H1 (cell line): ENCODE data around the gene PLTP. TPM values are rescaled to one million over a fixed set of nuclear protein-coding genes. Genes with fewer than 3 reads are reported as not detected.

ENCODE experiments used
- CTCF ChIA-PET: fragments of 300-600 bp; sonication (Branson Sonifier 250); formaldehyde crosslinking; loops from one replicate; lab custom pipeline; 2021; ENCODE audit not compliant: partially characterized antibody; lab: Charles Lee
- POLR2A ChIA-PET: fragments of 300-600 bp; sonication (Branson Sonifier 250); formaldehyde crosslinking; loops from one replicate; lab custom pipeline; 2021; ENCODE audit warnings: inconsistent platforms; ENCODE audit not compliant: partially characterized antibody; lab: Charles Lee
- DNase-seq, 2 experiments: peaks; one replicate each; pipeline versions ENCODE4 v3.0.0 to v3.0.0-alpha.2; 2010 to 2022; ENCODE audit warnings: low spot score in 2 of 2, low read depth in 1 of 2, mixed read lengths in 1 of 2
- FAIRE-seq: peaks from 2 replicates; lab custom pipeline; 2011; peaks lifted over from hg19 to GRCh38; lab: Jason Lieb, UNC
- H2AFZ ChIP-seq: 2 replicates; pipeline ENCODE4 v1.8.1; 2012; ENCODE audit warnings: low read length, inconsistent platforms
- H2AK5ac ChIP-seq: 2 replicates; pipeline ENCODE4 v1.6.1; 2013; ENCODE audit warnings: low read depth, low read length
- H2BK120ac ChIP-seq: replicated peaks from 2 replicates; pipeline ENCODE3; 2013; ENCODE audit warnings: low read depth, low read length, inconsistent platforms
- H2BK12ac ChIP-seq: 2 replicates; pipeline ENCODE4 v1.6.1; 2013; ENCODE audit warnings: low read depth, low read length
- H2BK15ac ChIP-seq: 2 replicates; pipeline ENCODE4 v1.6.1; 2013; ENCODE audit warnings: low read length
- H2BK20ac ChIP-seq: 2 replicates; pipeline ENCODE4 v1.6.1; 2013; ENCODE audit warnings: low read length
- H2BK5ac ChIP-seq: 2 replicates; pipeline ENCODE4 v1.6.1; 2013; ENCODE audit warnings: low read depth, low read length
- H3K14ac ChIP-seq: 2 replicates; pipeline ENCODE4 v1.6.1; 2013; ENCODE audit warnings: inconsistent platforms; ENCODE audit not compliant: insufficient read length
- H3K18ac ChIP-seq: 2 replicates; pipeline ENCODE4 v1.6.1; 2013; ENCODE audit warnings: low read length; ENCODE audit errors: extremely low read depth
- H3K23ac ChIP-seq: 2 replicates; pipeline ENCODE4 v1.6.1; 2013; ENCODE audit warnings: inconsistent platforms; ENCODE audit not compliant: insufficient read length
- H3K23me2 ChIP-seq: 2 replicates; pipeline ENCODE4 v1.6.1; 2013; ENCODE audit warnings: low read depth, low read length
- H3K27ac ChIP-seq: 2 replicates; pipeline ENCODE4 v1.6.1; 2011; ENCODE audit warnings: low read depth, low read length, inconsistent platforms
- H3K27me3 ChIP-seq, 4 experiments: replicated peaks in 1 of 4; 1 replicate in 1 of 4; 2 replicates in 3 of 4; pipeline versions ENCODE4 v1.6.1 to v1.8.1; 2011 to 2013; ENCODE audit warnings: low read length in 3 of 4, mild to moderate bottlenecking in 3 of 4, inconsistent platforms in 2 of 4, mixed read lengths in 2 of 4, moderate library complexity in 1 of 4; ENCODE audit not compliant: control insufficient read depth in 3 of 4, insufficient read depth in 3 of 4; ENCODE audit errors: extremely low read depth in 1 of 4
- H3K36me3 ChIP-seq, 4 experiments: 2 replicates each; pipeline versions ENCODE4 v1.6.1 to v1.8.1; 2011 to 2013; ENCODE audit warnings: mild to moderate bottlenecking in 4 of 4, low read length in 3 of 4, moderate library complexity in 2 of 4, control low read depth in 1 of 4, inconsistent platforms in 1 of 4; ENCODE audit not compliant: insufficient read depth in 4 of 4, control insufficient read depth in 2 of 4
- H3K4ac ChIP-seq: replicated peaks from 2 replicates; pipeline ENCODE3; 2013; ENCODE audit warnings: low read length, low read depth, mixed read lengths, inconsistent platforms; ENCODE audit not compliant: insufficient read length
- H3K4me1 ChIP-seq, 4 experiments: replicated peaks in 1 of 4; 1 replicate in 1 of 4; 2 replicates in 3 of 4; pipeline versions ENCODE4 v1.6.1 to v1.8.1; 2011 to 2013; ENCODE audit warnings: low read length in 3 of 4, inconsistent platforms in 2 of 4, mixed read lengths in 1 of 4; ENCODE audit not compliant: insufficient read depth in 4 of 4, control insufficient read depth in 3 of 4
- H3K4me2 ChIP-seq, 2 experiments: 2 replicates each; pipeline versions ENCODE4 v1.6.1 to v1.8.1; 2011 to 2013; ENCODE audit warnings: low read depth in 2 of 2, low read length in 2 of 2, control low read depth in 1 of 2, inconsistent platforms in 1 of 2, mild to moderate bottlenecking in 1 of 2; ENCODE audit not compliant: insufficient read depth in 1 of 2
- H3K4me3 ChIP-seq, 4 experiments: fragments of 200-600, 300-600 bp in 1 of 4; sonication (generic), shearing (Covaris generic), sonication (Bioruptor Twin) in 1 of 4; 2 replicates each; pipeline versions ENCODE4 v1.5.1 to v1.8.1; 2011 to 2016; ENCODE audit warnings: low read length in 4 of 4, low read depth in 3 of 4, control low read depth in 2 of 4, inconsistent platforms in 2 of 4, mild to moderate bottlenecking in 2 of 4, mixed read lengths in 1 of 4, moderate library complexity in 1 of 4; ENCODE audit not compliant: insufficient read depth in 2 of 4; ENCODE audit errors: extremely low read depth in 1 of 4
- H3K56ac ChIP-seq: replicated peaks from 2 replicates; pipeline ENCODE3; 2013; ENCODE audit warnings: low read depth, mild to moderate bottlenecking, mixed read lengths, low read length, inconsistent platforms; ENCODE audit not compliant: insufficient read length
- H3K79me1 ChIP-seq: 2 replicates; pipeline ENCODE4 v1.6.1; 2013; ENCODE audit warnings: low read depth, low read length, control low read depth
- H3K79me2 ChIP-seq, 2 experiments: 2 replicates each; pipeline versions ENCODE4 v1.6.1 to v1.8.1; 2012 to 2013; ENCODE audit warnings: low read length in 2 of 2, mild to moderate bottlenecking in 2 of 2, inconsistent platforms in 1 of 2; ENCODE audit not compliant: insufficient read depth in 2 of 2, control insufficient read depth in 1 of 2
- H3K9ac ChIP-seq, 4 experiments: replicated peaks in 1 of 4; 1 replicate in 1 of 4; 2 replicates in 3 of 4; pipeline versions ENCODE4 v1.6.1 to v1.8.1; 2011 to 2013; ENCODE audit warnings: low read depth in 3 of 4, low read length in 3 of 4, control low read depth in 2 of 4, mild to moderate bottlenecking in 2 of 4, moderate library complexity in 2 of 4, inconsistent platforms in 1 of 4; ENCODE audit errors: extremely low read depth in 1 of 4
- H3K9me3 ChIP-seq, 2 experiments: 2 replicates each; pipeline versions ENCODE4 v1.6.1 to v1.8.1; 2012 to 2013; ENCODE audit warnings: mild to moderate bottlenecking in 2 of 2, moderate library complexity in 2 of 2, control low read depth in 1 of 2, inconsistent platforms in 1 of 2, low read depth in 1 of 2, low read length in 1 of 2, mixed read lengths in 1 of 2; ENCODE audit not compliant: insufficient read depth in 2 of 2
- H4K20me1 ChIP-seq, 2 experiments: replicated peaks in 1 of 2; 2 replicates each; pipeline versions ENCODE3 to v1.8.1; 2011 to 2013; ENCODE audit warnings: inconsistent platforms in 2 of 2, low read length in 2 of 2, mild to moderate bottlenecking in 1 of 2; ENCODE audit not compliant: insufficient read depth in 2 of 2, control insufficient read depth in 1 of 2
- H4K5ac ChIP-seq: 2 replicates; pipeline ENCODE4 v1.6.1; 2013; ENCODE audit warnings: low read length, low read depth, mixed read lengths, inconsistent platforms; ENCODE audit not compliant: insufficient read length
- H4K8ac ChIP-seq: 2 replicates; pipeline ENCODE4 v1.8.0; 2013; ENCODE audit warnings: mild to moderate bottlenecking, moderate library complexity, low read length, inconsistent platforms; ENCODE audit not compliant: insufficient read depth; ENCODE audit errors: extremely low read depth
- H4K91ac ChIP-seq: replicated peaks from 2 replicates; pipeline ENCODE3; 2013; ENCODE audit warnings: low read length, mixed read lengths, inconsistent platforms; ENCODE audit not compliant: insufficient read length
- CHD2 ChIP-seq: IDR thresholded peaks from 2 replicates; pipeline ENCODE4 v1.6.1; 2012; ENCODE audit warnings: low read length, improper control_type of control experiment
- JUND ChIP-seq: IDR thresholded peaks from 2 replicates; pipeline ENCODE4 v1.6.1; 2011; ENCODE audit warnings: mild to moderate bottlenecking, improper control_type of control experiment, low read length
- MAFK ChIP-seq: IDR thresholded peaks from 2 replicates; pipeline ENCODE4 v1.6.1; 2012; ENCODE audit warnings: low read depth, mild to moderate bottlenecking, improper control_type of control experiment, low read length
- RXRA ChIP-seq: IDR thresholded peaks from 2 replicates; pipeline ENCODE4 v1.6.1; 2011; ENCODE audit warnings: low read depth, mild to moderate bottlenecking, low read length, moderate library complexity; ENCODE audit not compliant: insufficient read depth
- SIN3A ChIP-seq, 2 experiments: IDR thresholded peaks in 1 of 2; conservative IDR thresholded peaks in 1 of 2; 2 replicates each; pipeline ENCODE4 v1.6.1; 2011 to 2012; ENCODE audit warnings: low read length in 2 of 2, improper control_type of control experiment in 1 of 2, low read depth in 1 of 2, mild to moderate bottlenecking in 1 of 2
- SIX5 ChIP-seq: IDR thresholded peaks from 2 replicates; pipeline ENCODE4 v1.6.1; 2011; ENCODE audit warnings: mild to moderate bottlenecking, low read depth, low read length
- SP2 ChIP-seq: IDR thresholded peaks from 2 replicates; pipeline ENCODE4 v1.6.1; 2012; ENCODE audit warnings: mild to moderate bottlenecking, low read length, inconsistent platforms
- SP4 ChIP-seq: IDR thresholded peaks from 2 replicates; pipeline ENCODE4 v1.6.1; 2012; ENCODE audit warnings: low read length, inconsistent platforms
- YY1 ChIP-seq: IDR thresholded peaks from 2 replicates; pipeline ENCODE4 v1.6.1; 2011; ENCODE audit warnings: low read depth, mild to moderate bottlenecking, low read length
- WGBS, 2 experiments: shearing (Covaris generic) in 1 of 2; methylation state at CpG; one replicate each; pipeline versions ENCODE4 v1.1.6 to v1.1.7; 2013 to 2015; ENCODE audit warnings: low lambda C conversion rate in 2 of 2, mixed read lengths in 2 of 2, inconsistent platforms in 1 of 2, low coverage in 1 of 2, missing lambda C conversion rate in 1 of 2; ENCODE audit not compliant: insufficient replicate concordance in 2 of 2, insufficient coverage in 1 of 2, insufficient read length in 1 of 2; ENCODE audit errors: extremely low coverage in 1 of 2, missing lambda C conversion rate in 1 of 2; 5-methylcytosine and 5-hydroxymethylcytosine counted together
- polyA plus RNA-seq, 7 experiments: library from polyadenylated mRNA; depleted of rRNA in 3 of 7; stranded (reverse) in 5 of 7; unstranded in 2 of 7; fragments of >200 nt in 5 of 7; fragments of 200-250 nt in 2 of 7; gene quantifications; 1 replicate in 5 of 7; 2 replicates in 1 of 7; 4 replicates in 1 of 7; pipeline versions ENCODE4 v1.2.1 to v1.2.3, GENCODE V29; 2011 to 2013; ENCODE audit warnings: missing spikeins in 2 of 7, mixed read lengths in 2 of 7
- total RNA-seq: library from RNA; stranded (reverse); fragmentation: NEBNext Ultra II Directional; extraction: Animal tissue kit (Norgen Biotek cat#: 25700); gene quantifications from 2 replicates; pipeline ENCODE4 v1.2.1, GENCODE V29; 2021

PLTP gene
- total and polyA plus RNA-seq, 2 of the 8 experiments (the other 6 are each of a cell fraction or from before 2014, with no cell fraction given): 120 to 194 TPM

DNA sequence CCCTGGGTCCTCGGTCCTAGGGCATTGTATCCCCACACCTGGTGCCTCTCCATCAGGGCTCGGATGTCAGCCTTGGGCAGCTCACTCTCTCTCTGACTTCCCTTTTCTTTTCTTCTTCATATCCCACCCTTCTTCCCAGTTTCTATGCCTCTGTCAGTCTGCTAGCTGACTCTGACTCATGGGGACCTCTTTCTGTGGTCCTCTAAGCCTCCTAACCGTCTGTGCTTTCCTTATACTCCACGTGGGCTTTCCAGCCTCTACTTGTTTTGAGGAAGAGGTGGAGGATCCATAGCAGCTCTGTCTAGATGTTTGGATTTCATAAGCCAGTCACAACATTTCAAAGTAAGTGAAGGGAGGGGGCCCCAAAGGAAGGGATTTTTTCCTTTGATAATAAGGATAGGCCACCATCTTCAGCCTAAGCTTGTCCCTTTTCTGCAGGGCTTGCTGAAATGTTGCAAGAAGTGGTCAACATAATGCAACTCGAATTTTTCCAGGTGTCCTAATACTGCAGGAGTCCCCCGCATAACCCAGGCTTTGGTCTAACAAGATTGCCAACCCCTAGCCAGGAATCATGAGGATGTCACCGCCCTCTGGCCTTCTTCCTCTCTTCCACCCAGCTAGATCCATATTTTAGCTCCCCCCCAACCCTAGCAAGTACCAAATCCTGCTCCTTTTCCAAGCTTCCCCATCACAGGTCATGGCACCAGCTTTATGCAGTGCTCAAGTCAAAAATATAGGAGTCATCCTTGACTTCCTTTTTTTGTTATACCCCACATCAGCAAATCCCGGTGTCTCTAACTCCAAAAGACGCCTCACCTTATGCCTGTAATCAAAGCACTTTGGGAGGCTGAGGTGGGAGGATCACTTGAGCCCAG lies 8.7 kb upstream of the PLTP start:
- H3K36me3 ChIP-seq: no peaks in the 10 kb centered on the region
- no peak overlapping the region for H3K56ac ChIP-seq
- no peak overlapping the region for H2BK12ac ChIP-seq
- H2AK5ac ChIP-seq: no peak overlapping the region
- no peak overlapping the region for H2BK15ac ChIP-seq
- no peak overlapping the region for H2BK20ac ChIP-seq
- H3K79me2 ChIP-seq: no peaks in the 10 kb centered on the region
- H3K9ac ChIP-seq: no peak overlapping the region
- no peak overlapping the region for H2BK120ac ChIP-seq
- H3K9me3 ChIP-seq: no peaks in the 10 kb centered on the region
- no peak overlapping the region for H3K14ac ChIP-seq
- TF ChIP-seq SIX5: no peak
- TF ChIP-seq RXRA: no peak
- no peak for TF ChIP-seq CHD2
- TF ChIP-seq SP2: no peak
- TF ChIP-seq SP4: no peak
- no peak for TF ChIP-seq JUND
- no peak for TF ChIP-seq MAFK
- no peak for TF ChIP-seq SIN3A (conservative IDR thresholded peaks at IDR 0.05 in 1 of 2, IDR thresholded peaks at IDR 0.05 in 1 of 2; ENCODE audit: low read depth in 1 of 2, low read length in 2 of 2)
- no peak for TF ChIP-seq YY1
- no peaks in the 10 kb centered on the region for H4K20me1 ChIP-seq
- H2AFZ ChIP-seq: no peak overlapping the region
- ChIA-PET CTCF (interaction anchor here (0.7 to 1.5 kb wide), 3 partner anchors 7 to 15 kb away, joined by 4 to 5 read pairs (median 4); no protein-coding TSS in a partner anchor), POLR2A (interaction anchor here (0.8 to 11.8 kb wide), 7 partner anchors 9 to 40 kb away, joined by 3 to 165 read pairs (median 4); partner anchors contain the start of genes CTSA, NEURL2, PCIF1 and PLTP)
- H3K4ac ChIP-seq: peak overlapping the region; percentile 8
- no peak for FAIRE-seq
- H3K79me1 ChIP-seq: no peaks in the 10 kb centered on the region
- WGBS, 2 experiments: 84% methylated on average over 9 of the region's 9 CpGs; no CpG with 5 or more reads in 1 of the 2 experiments
- H4K5ac ChIP-seq: no peak overlapping the region
- no peak overlapping the region for H3K23ac ChIP-seq
- no peak overlapping the region for H3K18ac ChIP-seq
- H4K8ac ChIP-seq: no peak overlapping the region
- no peak overlapping the region for H3K27ac ChIP-seq
- no peaks in the 10 kb centered on the region for H3K27me3 ChIP-seq
- DNase-seq: no peak
- no peak overlapping the region for H3K4me2 ChIP-seq
- no peaks in the 10 kb centered on the region for H3K23me2 ChIP-seq
- H4K91ac ChIP-seq: no peak overlapping the region
- H2BK5ac ChIP-seq: no peak overlapping the region
- peaks cover 0 to 3% (median 2%) of the 10 kb centered on the region in 4 experiments; a peak in 3 of 7 replicates for H3K4me1 ChIP-seq
- H3K4me3 ChIP-seq: no peak overlapping the region
